Calu3 (cell line): ENCODE data around the gene SLC16A14. TPM values are rescaled to one million over a fixed set of nuclear protein-coding genes. Genes with fewer than 3 reads are reported as not detected.

Experiments
- BruUV-seq: library from RNA; stranded (reverse); fragments of 400-500 nt; replicated peaks from 2 replicates; lab custom pipeline; 2021; lab: Mats Ljungman, UMichigan
- CTCF ChIA-PET: fragments of 300-600 bp; sonication (Branson Sonifier 250); formaldehyde crosslinking; loops from one replicate; lab custom pipeline; 2022; ENCODE audit warnings: antibody characterized with exemption; lab: Charles Lee
- DNase-seq: peaks from one replicate; pipeline ENCODE4 v3.0.0; 2022
- H3K27ac Mint-ChIP-seq: one replicate; pipeline ENCODE4 v1.8.0; 2022; ENCODE audit warnings: mixed read lengths; ENCODE audit not compliant: unreplicated experiment
- H3K27me3 Mint-ChIP-seq: one replicate; pipeline ENCODE4 v1.8.0; 2022; ENCODE audit warnings: mixed read lengths; ENCODE audit not compliant: unreplicated experiment
- H3K36me3 Mint-ChIP-seq: one replicate; pipeline ENCODE4 v1.8.0; 2022; ENCODE audit warnings: mild to moderate bottlenecking, moderate library complexity, mixed read lengths; ENCODE audit not compliant: insufficient read depth, unreplicated experiment
- H3K4me1 Mint-ChIP-seq: one replicate; pipeline ENCODE4 v1.8.0; 2022; ENCODE audit warnings: mild to moderate bottlenecking, low read depth, mixed read lengths; ENCODE audit not compliant: unreplicated experiment
- H3K4me3 Mint-ChIP-seq: one replicate; pipeline ENCODE4 v1.8.0; 2022; ENCODE audit warnings: mild to moderate bottlenecking, low read depth, moderate library complexity, mixed read lengths; ENCODE audit not compliant: unreplicated experiment
- H3K9me3 Mint-ChIP-seq: one replicate; pipeline ENCODE4 v1.8.0; 2022; ENCODE audit warnings: low read depth, mixed read lengths; ENCODE audit not compliant: unreplicated experiment
- CTCF ChIP-seq: fragments of 200-600 bp; IDR thresholded peaks from one replicate; pipeline ENCODE4 v1.8.0; 2022; ENCODE audit warnings: antibody characterized with exemption; ENCODE audit not compliant: unreplicated experiment
- intact Hi-C: fragments of 100-400 bp; cut with micrococcal nuclease; formaldehyde crosslinking; loops from one replicate; pipeline ENCODE4 v1.10.0; 2022; ENCODE audit not compliant: unreplicated experiment
- total RNA-seq: library from RNA; stranded (reverse); gene quantifications from 2 replicates; pipeline ENCODE4 v1.2.3, GENCODE V29; 2022

SLC16A14 gene
- total RNA-seq, 1 experiment from 2014 or later, result 5.5 TPM

DNA sequence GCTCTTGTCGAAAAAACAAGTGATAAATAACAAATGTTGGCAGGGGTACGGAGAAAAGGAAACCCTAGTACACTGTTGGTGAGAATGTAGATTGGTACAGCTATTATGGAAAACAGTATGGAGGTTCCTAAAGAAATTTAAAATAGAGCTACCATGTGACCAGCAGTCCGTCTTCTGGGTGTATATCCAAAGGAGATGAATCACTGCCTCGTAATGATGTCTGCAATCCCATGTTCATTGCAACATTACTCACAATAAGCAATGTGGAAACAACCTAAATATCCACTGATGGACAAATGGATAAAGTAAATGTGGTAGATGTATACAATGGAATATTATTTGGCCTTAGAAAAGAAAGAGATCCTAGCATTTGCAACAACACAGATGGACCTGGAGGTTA, 50.6 kb downstream of the SLC16A14 start:
- no peaks in the 10 kb centered on the region for H3K36me3 Mint-ChIP-seq
- H3K27ac Mint-ChIP-seq, result no peak overlapping the region
- no peak for TF ChIP-seq CTCF
- intact Hi-C loops, result no loop called here
- no peaks in the 10 kb centered on the region for H3K4me1 Mint-ChIP-seq
- no peak overlapping the region for H3K4me3 Mint-ChIP-seq
- H3K9me3 Mint-ChIP-seq, result no peaks in the 10 kb centered on the region
- no peak for DNase-seq
- H3K27me3 Mint-ChIP-seq, result peaks cover 19% of the 10 kb centered on the region
- CTCF ChIA-PET, result no interaction called here
- BruUV-seq, result no TSS peak

DNA sequence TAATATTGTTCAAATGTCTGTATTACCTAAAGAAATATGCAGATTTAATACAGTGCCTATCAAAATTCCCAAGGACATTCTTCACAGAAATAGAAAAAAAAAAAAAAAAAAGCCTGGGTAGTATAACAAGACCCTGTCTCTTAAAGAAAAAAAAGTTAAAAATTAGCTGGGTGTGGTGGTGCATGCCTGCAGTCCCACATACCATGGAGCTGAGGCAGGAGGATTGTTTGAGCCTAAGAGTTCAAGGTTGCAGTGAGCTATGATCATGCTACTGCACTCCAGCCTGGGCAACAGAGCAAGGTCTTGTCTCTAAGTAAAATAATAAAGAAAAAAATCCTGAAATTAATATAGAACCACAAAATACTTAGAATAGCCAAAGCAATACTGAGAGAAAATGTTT, 51.9 kb downstream of the SLC16A14 start:
- peaks cover 16% of the 10 kb centered on the region for H3K27me3 Mint-ChIP-seq
- H3K9me3 Mint-ChIP-seq, result no peaks in the 10 kb centered on the region
- H3K27ac Mint-ChIP-seq, result no peak overlapping the region
- no peaks in the 10 kb centered on the region for H3K4me1 Mint-ChIP-seq
- intact Hi-C loops, result no loop called here
- DNase-seq, result no peak
- H3K36me3 Mint-ChIP-seq, result no peaks in the 10 kb centered on the region
- CTCF ChIA-PET, result no interaction called here
- BruUV-seq, result no TSS peak
- H3K4me3 Mint-ChIP-seq, result no peak overlapping the region
- no peak for TF ChIP-seq CTCF

DNA sequence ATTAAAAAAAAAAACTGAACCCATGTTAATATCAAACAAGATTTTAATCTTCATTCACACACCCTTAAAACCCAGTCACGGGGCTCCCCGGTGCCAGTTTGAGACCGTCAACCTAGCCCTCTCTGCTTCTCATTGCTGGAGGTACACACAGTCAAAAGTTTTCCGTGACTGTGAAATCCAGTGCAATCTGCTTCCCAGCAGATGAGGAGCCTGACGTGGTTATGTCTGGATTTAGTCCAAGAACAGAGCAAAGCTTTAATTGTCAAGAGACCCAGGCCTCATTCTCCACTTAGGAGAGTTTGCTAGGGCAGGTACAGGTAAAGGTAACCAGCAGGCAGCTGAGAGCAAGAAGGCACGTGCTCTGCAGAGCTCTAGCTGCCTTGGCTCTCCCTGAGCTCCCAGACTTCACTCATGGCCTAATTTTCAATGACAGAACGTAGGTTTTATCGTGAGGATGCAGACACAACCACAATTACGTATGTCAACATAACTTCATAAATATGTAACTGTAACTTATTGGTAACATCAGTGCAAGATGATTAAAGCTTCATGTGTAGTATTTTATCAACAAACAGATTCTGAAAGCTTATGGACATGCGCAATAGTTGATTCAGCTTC, 56.3 kb downstream of the SLC16A14 start:
- intact Hi-C loops, result no loop called here
- DNase-seq, result no peak
- Mint-ChIP-seq H3K27ac (no peak overlapping the region), H3K9me3 (no peaks in the 10 kb centered on the region), H3K36me3 (no peaks in the 10 kb centered on the region), H3K4me1 (peaks cover 12% of the 10 kb centered on the region), H3K4me3 (no peak overlapping the region), H3K27me3 (no peaks in the 10 kb centered on the region)
- CTCF ChIA-PET, result interaction anchor here (0.7 kb wide), 1 partner anchor 585 kb away, joined by 5 read pairs; no protein-coding TSS in a partner anchor
- TF ChIP-seq CTCF, result no peak
- BruUV-seq, result no TSS peak

DNA sequence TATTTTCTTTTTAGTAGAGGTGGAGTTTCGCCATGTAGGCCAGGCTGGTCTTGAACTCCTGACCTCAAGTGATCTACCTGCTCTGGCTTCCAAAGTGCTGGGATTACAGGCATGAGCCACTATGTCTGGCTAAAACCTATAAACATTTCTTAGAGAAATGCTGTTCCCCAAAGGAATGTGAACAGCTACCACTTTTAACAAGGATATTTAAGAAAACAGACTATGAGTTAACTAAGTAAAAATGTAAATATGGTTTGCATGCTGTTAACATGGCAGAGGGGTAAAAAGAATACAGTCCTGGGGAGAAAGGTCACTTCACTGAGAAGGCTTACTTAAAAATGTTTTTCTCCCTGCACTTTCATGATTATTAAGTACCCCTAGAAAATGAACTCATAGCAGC, 57.1 kb downstream of the SLC16A14 start:
- Mint-ChIP-seq H3K4me1 (peaks cover 12% of the 10 kb centered on the region), H3K27me3 (no peaks in the 10 kb centered on the region), H3K27ac (no peak overlapping the region), H3K9me3 (no peaks in the 10 kb centered on the region), H3K36me3 (no peaks in the 10 kb centered on the region), H3K4me3 (no peak overlapping the region)
- no peak for TF ChIP-seq CTCF
- no TSS peak for BruUV-seq
- no peak for DNase-seq
- intact Hi-C loops, result no loop called here
- CTCF ChIA-PET, result interaction anchor here (0.7 kb wide), 1 partner anchor 80 kb away, joined by 4 read pairs; no protein-coding TSS in a partner anchor
